IPS DF 6.9 (cell line): ENCODE measurements around the gene SSH2.

Source experiments
- DNase-seq: peaks from one replicate; pipeline ENCODE4 v3.0.0-alpha.2; 2013; ENCODE audit warnings: low read depth, low spot score
- H3K27ac ChIP-seq: one replicate; pipeline ENCODE4 v1.5.1; 2013; ENCODE audit warnings: low read length, control low read depth
- H3K27me3 ChIP-seq: 2 replicates; pipeline ENCODE4 v1.6.1; 2013; ENCODE audit warnings: mild to moderate bottlenecking, low read length; ENCODE audit not compliant: control insufficient read depth, insufficient read depth
- H3K36me3 ChIP-seq: 2 replicates; pipeline ENCODE4 v1.6.1; 2013; ENCODE audit warnings: low read length; ENCODE audit not compliant: control insufficient read depth, insufficient read depth
- H3K4me1 ChIP-seq: 2 replicates; pipeline ENCODE4 v1.6.1; 2013; ENCODE audit warnings: low read length; ENCODE audit not compliant: control insufficient read depth, insufficient read depth
- H3K4me3 ChIP-seq: 2 replicates; pipeline ENCODE4 v1.5.1; 2013; ENCODE audit warnings: mild to moderate bottlenecking, low read length
- H3K9me3 ChIP-seq: 2 replicates; pipeline ENCODE4 v1.6.1; 2013; ENCODE audit warnings: low read length, inconsistent platforms; ENCODE audit not compliant: control insufficient read depth, insufficient read depth
- WGBS: extraction: QIAGEN DNeasy Blood & Tissue Kit; methylation state at CpG from one replicate; pipeline ENCODE4 v1.1.7; 2013; ENCODE audit warnings: mixed read lengths, missing lambda C conversion rate; ENCODE audit not compliant: insufficient read length, insufficient coverage; 5-methylcytosine and 5-hydroxymethylcytosine counted together

Gene SSH2

DNA sequence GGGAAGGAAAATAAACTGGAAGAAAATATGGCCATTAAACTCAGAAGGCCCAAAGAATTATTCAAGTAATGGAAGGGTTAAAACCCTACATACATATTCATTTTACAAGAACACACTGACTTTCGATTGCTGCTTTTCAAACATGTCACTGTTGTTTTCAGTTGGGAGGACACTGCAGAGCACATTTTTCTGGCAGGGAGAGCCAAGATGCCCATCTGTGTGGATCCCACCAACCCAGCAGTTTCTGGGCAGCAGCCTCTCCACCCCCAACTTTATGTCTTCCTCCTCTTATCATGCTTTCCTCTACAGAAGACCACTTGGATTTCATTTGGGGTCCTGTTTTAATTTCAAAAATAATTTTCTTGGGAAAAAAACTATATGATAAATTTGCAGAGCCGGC, 300.2 kb downstream of the SSH2 start:
- Histone ChIP-seq H3K36me3 (no peaks in the 10 kb centered on the region), H3K4me1 (no peaks in the 10 kb centered on the region), H3K27me3 (no peaks in the 10 kb centered on the region), H3K9me3 (no peaks in the 10 kb centered on the region), H3K27ac (no peak overlapping the region), H3K4me3 (no peak overlapping the region)
- DNase-seq: no peak
- no CpG with 5 or more reads among the region's 2 CpGs for WGBS

DNA sequence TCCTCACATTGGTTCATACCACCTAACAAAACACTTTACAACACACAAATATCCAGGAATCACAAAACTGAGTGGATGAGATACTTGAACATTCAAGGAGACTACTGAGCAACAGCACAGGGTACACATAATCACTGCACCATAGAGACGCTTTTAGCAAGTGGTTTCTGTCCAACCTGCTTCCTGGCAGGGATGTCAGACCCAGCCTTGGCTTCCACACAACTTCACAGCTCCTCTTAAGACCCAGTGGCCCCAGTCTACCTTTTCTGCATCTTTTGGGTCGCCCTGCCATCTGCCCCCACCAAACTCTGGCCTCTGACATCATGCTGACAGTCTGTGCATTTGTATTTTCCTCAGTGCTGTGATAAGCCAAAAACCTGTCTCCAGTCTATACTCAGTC, 301.4 kb downstream of the SSH2 start:
- H3K4me3 ChIP-seq: no peak overlapping the region
- H3K4me1 ChIP-seq: peaks cover 1% of the 10 kb centered on the region; the same call in 1 of the 2 replicates
- H3K36me3 ChIP-seq: no peaks in the 10 kb centered on the region
- H3K9me3 ChIP-seq: no peaks in the 10 kb centered on the region
- H3K27me3 ChIP-seq: no peaks in the 10 kb centered on the region
- no CpG with 5 or more reads among the region's 2 CpGs for WGBS
- no peak overlapping the region for H3K27ac ChIP-seq
- no peak for DNase-seq

DNA sequence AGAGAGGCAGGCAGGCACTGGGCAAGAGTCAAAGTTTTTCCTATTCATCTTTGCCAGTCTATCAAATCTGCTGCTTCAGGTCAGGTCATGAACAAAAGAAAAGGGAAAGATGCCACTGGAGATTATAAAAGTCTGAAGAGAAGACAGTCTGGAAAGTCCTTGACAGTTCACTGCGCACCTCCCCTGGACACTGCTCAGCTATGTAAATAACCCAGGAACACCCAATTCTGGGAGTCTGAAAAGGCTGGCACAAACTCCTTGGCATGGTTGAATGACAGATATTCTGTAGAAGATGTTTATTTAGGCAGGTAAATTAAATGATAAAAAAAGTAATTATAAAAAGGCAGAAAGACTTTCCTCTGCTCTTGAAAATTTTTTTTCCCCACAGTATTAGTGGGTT, 302.1 kb downstream of the SSH2 start:
- no CpG with 5 or more reads among the region's 1 CpG for WGBS

DNA sequence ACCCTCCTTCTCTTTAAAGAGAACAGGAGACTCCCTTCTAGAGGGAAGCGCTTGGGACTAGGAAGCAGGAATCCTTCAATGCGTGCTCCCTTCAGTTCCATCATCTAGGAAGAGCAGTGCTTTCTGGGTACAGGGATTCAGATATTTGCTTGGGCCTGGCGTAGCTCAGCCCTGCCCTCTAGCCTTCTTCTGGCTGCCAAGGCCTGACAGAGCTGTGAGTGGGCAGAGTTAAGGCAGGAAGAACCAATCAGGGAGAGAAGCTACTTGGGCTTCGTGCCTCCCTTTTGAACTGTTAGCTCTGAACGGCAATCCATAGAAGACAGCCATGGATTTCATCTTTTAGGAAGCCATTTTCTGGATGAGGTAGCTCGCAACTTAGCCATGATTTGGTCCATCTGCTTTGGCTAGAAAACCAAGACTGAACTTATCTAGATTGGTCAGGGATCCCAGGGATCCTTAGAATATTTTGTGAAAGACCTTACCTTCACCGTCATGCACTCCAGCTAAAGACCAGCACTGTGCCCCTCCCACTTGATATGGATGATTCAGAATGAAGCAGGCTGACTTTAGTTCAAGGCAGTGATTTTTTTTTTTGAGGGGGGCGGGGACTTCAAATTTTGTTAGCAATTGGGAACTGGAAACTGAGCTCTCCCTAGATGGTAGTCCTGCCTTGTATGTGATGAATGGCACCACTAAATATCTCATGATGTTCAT, 304.8 kb downstream of the SSH2 start:
- H3K4me3 ChIP-seq: no peak overlapping the region
- H3K36me3 ChIP-seq: no peaks in the 10 kb centered on the region
- no CpG with 5 or more reads among the region's 8 CpGs for WGBS
- no peaks in the 10 kb centered on the region for H3K9me3 ChIP-seq
- H3K4me1 ChIP-seq: peaks cover 2% of the 10 kb centered on the region; the same call in 1 of the 2 replicates
- H3K27me3 ChIP-seq: peaks cover 3% of the 10 kb centered on the region; the same call in 1 of the 2 replicates
- H3K27ac ChIP-seq: no peak overlapping the region
- DNase-seq: no peak

More for the DNA sequence above, 302.1 kb downstream of the SSH2 start:
- peaks cover 2% of the 10 kb centered on the region; the same call in 1 of the 2 replicates for H3K4me1 ChIP-seq
- no peaks in the 10 kb centered on the region for H3K9me3 ChIP-seq
- no peak overlapping the region for H3K4me3 ChIP-seq
- no peak overlapping the region for H3K27ac ChIP-seq
- DNase-seq: no peak
- no peaks in the 10 kb centered on the region for H3K27me3 ChIP-seq
- no peaks in the 10 kb centered on the region for H3K36me3 ChIP-seq

DNA sequence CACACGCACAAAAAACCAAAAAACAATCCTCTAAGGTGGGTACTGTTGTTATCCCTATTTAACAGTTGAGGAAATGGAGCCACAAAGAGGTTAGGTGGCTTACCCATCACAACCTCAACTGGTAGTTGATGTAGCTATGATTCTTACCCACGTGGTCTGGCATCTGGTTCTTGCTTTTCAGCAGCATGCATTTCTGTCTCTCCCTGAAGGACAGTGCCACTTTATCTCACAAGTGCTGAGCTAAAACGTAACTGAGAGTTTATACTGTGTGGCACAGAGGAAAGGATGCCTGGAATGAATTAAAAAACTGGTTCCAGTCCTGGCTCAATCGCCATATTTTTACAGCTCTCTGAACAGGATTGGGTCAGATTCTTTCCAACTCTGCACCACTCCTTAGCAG, 305.4 kb downstream of the SSH2 start:
- no peak overlapping the region for H3K4me3 ChIP-seq
- H3K9me3 ChIP-seq: no peaks in the 10 kb centered on the region
- peaks cover 3% of the 10 kb centered on the region; the same call in 1 of the 2 replicates for H3K27me3 ChIP-seq
- H3K36me3 ChIP-seq: no peaks in the 10 kb centered on the region
- H3K27ac ChIP-seq: no peak overlapping the region
- DNase-seq: no peak
- H3K4me1 ChIP-seq: peaks cover 2% of the 10 kb centered on the region; the same call in 1 of the 2 replicates
- no CpG with 5 or more reads among the region's 4 CpGs for WGBS

DNA sequence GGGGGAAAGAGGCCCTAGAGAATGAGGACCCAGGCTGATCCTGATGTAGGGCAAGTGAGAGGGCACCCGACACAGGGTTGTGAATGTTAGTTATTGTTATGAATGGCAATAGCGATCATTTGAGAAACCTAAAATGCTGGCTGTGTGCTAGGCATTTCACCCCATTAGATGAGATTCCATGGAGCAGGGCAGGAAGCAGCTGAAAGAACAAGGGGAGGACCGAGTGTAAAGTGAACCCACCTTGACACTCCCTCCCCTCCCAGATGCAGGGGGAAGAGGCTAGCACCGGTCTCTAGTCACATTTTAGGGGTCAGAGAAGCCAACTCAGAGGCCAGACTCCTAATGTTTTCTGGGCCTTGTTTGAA, 306.8 kb downstream of the SSH2 start:
- no peaks in the 10 kb centered on the region for H3K36me3 ChIP-seq
- no CpG with 5 or more reads among the region's 4 CpGs for WGBS
- peaks cover 3% of the 10 kb centered on the region; the same call in 1 of the 2 replicates for H3K27me3 ChIP-seq
- DNase-seq: no peak
- H3K27ac ChIP-seq: no peak overlapping the region
- H3K9me3 ChIP-seq: no peaks in the 10 kb centered on the region
- peak overlapping the region; percentile 47; the same call in 1 of the 2 replicates for H3K4me3 ChIP-seq
- peaks cover 6% of the 10 kb centered on the region for H3K4me1 ChIP-seq

DNA sequence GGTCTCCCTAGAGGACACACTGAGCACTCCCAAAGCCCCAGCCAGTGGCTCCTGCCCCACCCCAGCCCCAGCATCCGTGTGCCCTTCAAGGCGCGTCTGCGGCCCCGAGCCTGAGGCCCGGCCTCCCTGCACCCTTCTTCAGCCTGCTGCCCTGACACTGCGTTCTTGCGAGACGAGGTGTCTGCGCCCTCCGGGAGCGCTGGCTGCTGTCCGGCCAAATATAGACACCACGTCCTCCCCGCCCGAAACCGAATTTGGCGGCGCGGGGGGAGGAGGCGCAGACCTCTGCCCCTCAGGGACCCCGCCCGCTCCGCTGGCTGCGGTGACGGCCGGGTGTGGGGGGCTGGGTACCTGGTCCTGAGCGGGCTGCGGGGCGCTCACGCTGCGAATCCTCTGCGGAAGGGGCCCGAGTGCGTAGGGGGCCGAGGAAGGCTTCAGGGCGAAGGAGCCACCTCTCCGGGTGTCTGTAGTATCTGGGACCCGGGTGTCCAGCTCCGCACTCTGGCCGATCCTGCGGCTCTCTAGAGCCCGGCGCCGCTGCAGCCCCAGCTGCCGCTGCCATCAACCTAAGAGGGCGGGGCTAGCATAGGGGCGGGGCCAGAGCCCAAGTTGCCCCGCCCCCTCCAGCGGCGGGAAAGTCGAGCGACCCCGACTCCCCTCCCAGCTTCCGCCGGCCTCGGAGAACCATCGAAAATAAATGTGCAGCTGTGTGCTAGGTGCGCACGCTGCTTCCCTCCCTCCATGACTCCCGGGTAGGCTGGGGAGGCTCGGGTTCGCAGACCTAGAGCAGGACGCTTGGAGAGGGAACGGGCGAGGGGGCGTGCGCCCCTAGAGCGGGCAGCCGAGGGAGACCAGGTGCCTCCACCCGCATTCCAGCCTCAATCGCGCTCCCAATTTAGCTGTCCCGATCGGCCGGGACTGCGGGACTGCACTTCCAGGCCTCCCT, 307.4 kb downstream of the SSH2 start, which contains the start of gene CORO6:
TSS of gene CORO6 (minus strand) at position 576 of the 946 bp plus-strand sequence. CDS start 1,491 bp downstream, outside the sequence.
- Histone ChIP-seq H3K27me3 (peaks cover 3% of the 10 kb centered on the region; the same call in 1 of the 2 replicates), H3K27ac (no peak within 1 kb of the TSS), H3K4me3 (peak within 1 kb of the TSS; percentile 47), H3K9me3 (no peaks in the 10 kb centered on the region), H3K36me3 (no peaks in the 10 kb centered on the region), H3K4me1 (peaks cover 6% of the 10 kb centered on the region)
- no peak for DNase-seq
- no CpG with 5 or more reads among the region's 77 CpGs for WGBS

DNA sequence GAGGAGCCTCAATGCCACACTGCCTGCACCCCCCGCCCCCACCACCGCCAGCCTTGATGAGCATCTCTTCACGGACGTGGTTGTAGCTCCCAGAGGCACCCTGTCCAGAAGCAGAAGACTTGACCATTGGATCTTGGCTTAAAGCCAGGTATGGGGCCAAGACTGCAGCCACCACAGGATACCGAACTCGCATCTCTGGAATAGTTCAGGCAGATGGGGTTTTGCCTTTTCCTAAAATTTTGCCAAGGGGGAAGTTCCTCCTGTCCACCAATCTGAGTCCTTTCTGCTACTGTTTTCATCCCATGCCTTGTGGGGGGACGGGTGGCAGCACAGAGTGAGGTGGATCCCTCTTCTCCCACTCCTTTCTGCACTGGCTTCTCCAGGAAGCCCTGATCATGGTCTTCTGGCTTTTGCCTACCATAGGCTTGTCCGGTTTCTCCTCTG, 308.3 kb downstream of the SSH2 start:
- WGBS: no CpG with 5 or more reads among the region's 8 CpGs

DNA sequence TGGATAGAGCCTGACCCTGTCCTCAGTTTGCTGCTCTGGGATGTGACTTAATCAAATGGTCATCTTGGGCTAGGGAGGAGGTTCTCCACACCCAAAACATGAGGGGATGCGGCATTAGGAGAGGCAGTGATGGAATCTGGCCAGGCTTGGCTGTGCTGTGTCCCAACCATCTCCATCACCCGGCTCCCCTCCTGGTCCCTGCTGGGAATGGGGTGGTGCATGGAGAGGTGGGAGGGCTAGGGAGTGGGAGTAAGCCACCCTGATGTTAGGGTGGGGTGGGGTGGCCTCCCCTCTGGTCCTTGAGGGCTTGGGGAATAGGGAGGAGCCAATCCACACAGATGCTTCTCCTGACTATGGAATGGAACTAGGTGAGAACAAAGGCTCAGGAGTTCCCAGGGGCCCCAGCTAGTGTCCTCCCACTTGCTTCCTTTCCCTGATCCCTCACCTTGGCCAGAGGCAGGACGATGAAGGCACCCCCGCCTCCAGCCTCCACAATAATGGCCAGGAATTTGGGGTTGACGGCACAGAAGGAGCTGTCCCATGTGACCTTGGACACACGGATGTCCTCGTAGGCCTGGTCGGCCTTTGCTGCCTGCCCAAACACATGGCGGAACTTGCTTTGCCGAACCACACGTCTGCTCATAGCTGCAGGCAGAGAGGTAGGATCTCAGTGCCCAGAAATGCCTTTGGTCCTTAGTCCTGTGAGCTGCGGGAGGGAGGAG, 309.1 kb downstream of the SSH2 start:
- no peak for DNase-seq
- no peak overlapping the region for H3K27ac ChIP-seq
- no peaks in the 10 kb centered on the region for H3K36me3 ChIP-seq
- H3K4me1 ChIP-seq: peaks cover 13% of the 10 kb centered on the region
- H3K4me3 ChIP-seq: no peak overlapping the region
- H3K27me3 ChIP-seq: peaks cover 15% of the 10 kb centered on the region
- H3K9me3 ChIP-seq: no peaks in the 10 kb centered on the region
- no CpG with 5 or more reads among the region's 12 CpGs for WGBS

More for the DNA sequence above, 308.3 kb downstream of the SSH2 start:
- Histone ChIP-seq H3K27me3 (peaks cover 7% of the 10 kb centered on the region; the same call in 1 of the 2 replicates), H3K4me1 (peaks cover 11% of the 10 kb centered on the region), H3K36me3 (no peaks in the 10 kb centered on the region), H3K27ac (no peak overlapping the region), H3K4me3 (no peak overlapping the region), H3K9me3 (no peaks in the 10 kb centered on the region)
- DNase-seq: no peak

DNA sequence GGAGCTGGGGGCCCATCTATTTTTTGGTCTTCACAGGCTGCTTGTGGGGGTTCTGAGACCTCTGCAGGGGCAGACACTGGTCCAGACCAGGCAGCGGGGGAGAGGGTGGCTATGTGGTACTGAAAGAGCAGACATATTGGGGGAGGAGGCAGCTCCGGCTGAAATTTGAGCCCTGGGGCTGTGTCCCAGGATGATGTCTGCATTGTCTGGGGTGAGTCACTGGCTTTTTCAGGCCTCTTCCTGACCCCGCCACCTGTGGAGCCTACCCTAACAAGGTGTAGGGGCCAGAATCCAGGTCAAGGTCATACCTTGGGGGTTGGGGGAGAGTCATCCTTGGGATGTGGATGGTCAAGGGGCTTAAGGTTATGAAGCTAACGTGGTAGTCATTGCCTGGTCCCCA, 309.8 kb downstream of the SSH2 start:
- Histone ChIP-seq H3K27me3 (peaks cover 17% of the 10 kb centered on the region), H3K9me3 (no peaks in the 10 kb centered on the region), H3K27ac (no peak overlapping the region), H3K36me3 (no peaks in the 10 kb centered on the region), H3K4me1 (peaks cover 13% of the 10 kb centered on the region), H3K4me3 (no peak overlapping the region)
- DNase-seq: no peak
- WGBS: no CpG with 5 or more reads among the region's 4 CpGs
